ENCODE measurements around the gene TBC1D5. TPM values are rescaled to one million over a fixed set of nuclear protein-coding genes. Genes with fewer than 3 reads are reported as not detected.

The TBC1D5 gene
- total and polyA plus RNA-seq, 12 donors = 6.7 to 35.6 (median 30.5) TPM

- 86 to 97% methylated on average over 3 of the region's 3 CpGs for WGBS, 2 donors
- Histone ChIP-seq H3K27me3 (no peaks in the 10 kb centered on the region), H3K27ac (no peak overlapping the region), H3K4me3 (no peak overlapping the region), H3K36me3 (no peaks in the 10 kb centered on the region), H3K9me3 (no peaks in the 10 kb centered on the region), H3K4me1 (no peaks in the 10 kb centered on the region)
- no peak for TF ChIP-seq CTCF (IDR thresholded peaks at IDR 0.05)
- DNase-seq (no peak), ATAC-seq (no peak)
- intact Hi-C loops (cut with DNase I) = no loop called here
These were observed 630.8 kb downstream of the TBC1D5 start for GRCh38 chr3:17111586-17111985.

DNA sequence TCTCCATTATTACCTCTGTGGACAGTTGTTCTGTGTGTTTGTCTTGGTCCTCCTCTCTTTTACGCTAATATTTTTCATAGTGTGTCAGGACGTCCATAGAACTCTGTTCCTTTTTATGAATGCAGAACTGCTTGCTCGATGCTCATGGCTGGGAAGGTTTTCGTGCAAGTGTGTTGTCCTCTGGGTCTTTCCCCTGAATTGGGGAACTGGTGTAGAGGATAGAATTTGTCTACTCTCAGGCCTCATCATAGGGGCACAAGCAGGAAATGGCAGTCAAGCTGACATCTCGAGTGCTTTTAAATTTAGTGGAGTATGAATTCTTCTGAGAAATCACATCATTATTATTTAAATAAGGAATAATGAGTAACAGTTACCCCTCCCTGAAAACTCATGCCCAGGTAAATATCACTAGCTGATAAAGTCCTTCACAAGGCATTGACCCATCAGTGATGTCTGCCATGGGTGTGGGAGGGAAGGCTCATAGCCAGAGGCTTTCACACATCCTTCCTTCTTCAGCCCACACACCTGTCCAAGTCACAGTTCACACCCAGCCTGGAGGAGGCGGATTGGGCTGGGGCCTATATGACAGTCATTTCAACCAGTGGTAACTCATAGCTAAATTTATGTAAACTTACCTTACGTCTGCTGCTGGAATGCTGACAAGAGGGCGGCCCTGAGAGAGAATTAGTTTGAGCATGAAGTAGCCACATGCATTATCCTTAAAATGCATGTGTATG, 631.6 kb downstream of the TBC1D5 start:
- TF ChIP-seq CTCF (IDR thresholded peaks at IDR 0.05) = no peak
- Histone ChIP-seq H3K36me3 (no peaks in the 10 kb centered on the region), H3K9me3 (no peaks in the 10 kb centered on the region), H3K27me3 (no peaks in the 10 kb centered on the region), H3K27ac (no peak overlapping the region), H3K4me1 (no peaks in the 10 kb centered on the region), H3K4me3 (no peak overlapping the region)
- intact Hi-C loops (cut with DNase I) = no loop called here
- 83 to 90% methylated on average over 8 of the region's 8 CpGs for WGBS, 2 donors
- DNase-seq = no peak
- ATAC-seq = no peak
